PC-9 (cell line): ENCODE results near the gene ARSI.

Experiments
- EZH2 ChIP-seq: fragments of 200-600 bp; sonication (generic); IDR thresholded peaks from 2 replicates; pipeline ENCODE4 v1.8.0; 2017; ENCODE audit warnings: antibody characterized with exemption, low read depth
- TF ChIP-seq, protein P1 (sequence below): fragments of 200-600 bp; sonication (generic); conservative IDR thresholded peaks from 2 replicates; pipeline ENCODE4 v1.6.1; 2017; ENCODE audit warnings: mixed run types, antibody characterized with exemption, mild to moderate bottlenecking, moderate library complexity

DNA sequence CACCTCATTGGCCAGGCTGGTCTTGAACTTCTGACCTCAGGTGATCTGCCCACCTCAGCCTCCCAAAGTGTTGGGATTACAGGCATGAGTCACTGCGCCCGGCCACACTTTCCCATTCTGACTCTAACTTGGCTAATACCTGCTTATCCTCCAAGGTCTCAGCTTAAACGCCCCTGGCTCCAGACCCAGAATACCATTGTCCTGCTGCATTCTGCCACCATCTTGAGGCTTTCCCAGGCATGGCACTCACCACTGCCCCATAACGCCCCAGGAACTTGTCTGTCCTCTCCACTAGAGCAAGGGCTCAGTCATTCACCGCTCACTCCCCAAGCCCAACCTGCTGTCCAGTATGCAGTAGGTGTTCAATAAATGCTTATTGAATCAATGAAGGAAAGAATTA lies 53.0 kb downstream of the ARSI start:
- TF ChIP-seq, protein P1, sequence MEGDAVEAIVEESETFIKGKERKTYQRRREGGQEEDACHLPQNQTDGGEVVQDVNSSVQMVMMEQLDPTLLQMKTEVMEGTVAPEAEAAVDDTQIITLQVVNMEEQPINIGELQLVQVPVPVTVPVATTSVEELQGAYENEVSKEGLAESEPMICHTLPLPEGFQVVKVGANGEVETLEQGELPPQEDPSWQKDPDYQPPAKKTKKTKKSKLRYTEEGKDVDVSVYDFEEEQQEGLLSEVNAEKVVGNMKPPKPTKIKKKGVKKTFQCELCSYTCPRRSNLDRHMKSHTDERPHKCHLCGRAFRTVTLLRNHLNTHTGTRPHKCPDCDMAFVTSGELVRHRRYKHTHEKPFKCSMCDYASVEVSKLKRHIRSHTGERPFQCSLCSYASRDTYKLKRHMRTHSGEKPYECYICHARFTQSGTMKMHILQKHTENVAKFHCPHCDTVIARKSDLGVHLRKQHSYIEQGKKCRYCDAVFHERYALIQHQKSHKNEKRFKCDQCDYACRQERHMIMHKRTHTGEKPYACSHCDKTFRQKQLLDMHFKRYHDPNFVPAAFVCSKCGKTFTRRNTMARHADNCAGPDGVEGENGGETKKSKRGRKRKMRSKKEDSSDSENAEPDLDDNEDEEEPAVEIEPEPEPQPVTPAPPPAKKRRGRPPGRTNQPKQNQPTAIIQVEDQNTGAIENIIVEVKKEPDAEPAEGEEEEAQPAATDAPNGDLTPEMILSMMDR: no peak
- TF ChIP-seq EZH2: no peak
